Thymus (tissue), 11 donors: ENCODE data around the gene GPR141. TPM values are rescaled to one million over a fixed set of nuclear protein-coding genes. Genes with fewer than 3 reads are reported as not detected.
A peak's percentile ranks its signal among the peaks of the same experiment; 100 is the strongest.

Experiments
- DNase-seq, 9 donors: peaks; one replicate each; pipeline ENCODE4 v3.0.0-alpha.2; 2013; ENCODE audit warnings: low spot score in 9 of 9, low read depth in 6 of 9, missing footprints in 1 of 9
- H3K27ac ChIP-seq, 2 donors: one replicate each; pipeline ENCODE4 v1.5.1; 2013; ENCODE audit warnings: control low read depth in 1 of 2, low read depth in 1 of 2, low read length in 1 of 2, mild to moderate bottlenecking in 1 of 2, moderate library complexity in 1 of 2
- H3K27me3 ChIP-seq, 2 donors: one replicate each; pipeline ENCODE4 v1.5.1; 2013; ENCODE audit warnings: low read length in 1 of 2; ENCODE audit not compliant: control insufficient read depth in 2 of 2, insufficient read depth in 1 of 2
- H3K36me3 ChIP-seq, 2 donors: one replicate each; pipeline ENCODE4 v1.5.1; 2013; ENCODE audit warnings: low read length in 1 of 2, mild to moderate bottlenecking in 1 of 2, moderate library complexity in 1 of 2; ENCODE audit not compliant: control insufficient read depth in 2 of 2, insufficient read depth in 2 of 2
- H3K4me1 ChIP-seq, 2 donors: one replicate each; pipeline ENCODE4 v1.5.1; 2013; ENCODE audit warnings: low read length in 2 of 2; ENCODE audit not compliant: control insufficient read depth in 2 of 2, insufficient read depth in 2 of 2
- H3K4me3 ChIP-seq, 2 donors: one replicate each; pipeline ENCODE4 v1.5.1; 2013; ENCODE audit warnings: low read length in 2 of 2, control low read depth in 1 of 2, mild to moderate bottlenecking in 1 of 2
- H3K9me3 ChIP-seq, 2 donors: one replicate each; pipeline ENCODE4 v1.5.1; 2013; ENCODE audit warnings: low read length in 1 of 2, mild to moderate bottlenecking in 1 of 2; ENCODE audit not compliant: control insufficient read depth in 2 of 2, insufficient read depth in 1 of 2
- WGBS: extraction: QIAGEN DNeasy Blood & Tissue Kit; methylation state at CpG from one replicate; pipeline ENCODE4 v1.1.7; 2013; 5-methylcytosine and 5-hydroxymethylcytosine counted together
- polyA plus RNA-seq: library from polyadenylated mRNA; stranded (reverse); fragments of 200-250 nt; gene quantifications from one replicate; pipeline ENCODE4 v1.2.3, GENCODE V29; 2013
- total RNA-seq: library from RNA; stranded (reverse); fragments of 120-200 nt; gene quantifications from one replicate; pipeline ENCODE4 v1.2.4, GENCODE V29; 2013
- donor health status: healthy.

The GPR141 gene
- total and polyA plus RNA-seq, 2 donors, result 0.66 to 5.1 TPM

- no peak for DNase-seq
- whole genome bisulfite sequencing, result 98% methylated on average over 7 of the region's 7 CpGs
- H3K4me1 ChIP-seq, result no peaks in the 10 kb centered on the region
Measured at GRCh38 chr7:37740398-37740797, 56.8 kb downstream of the GPR141 start.

DNA sequence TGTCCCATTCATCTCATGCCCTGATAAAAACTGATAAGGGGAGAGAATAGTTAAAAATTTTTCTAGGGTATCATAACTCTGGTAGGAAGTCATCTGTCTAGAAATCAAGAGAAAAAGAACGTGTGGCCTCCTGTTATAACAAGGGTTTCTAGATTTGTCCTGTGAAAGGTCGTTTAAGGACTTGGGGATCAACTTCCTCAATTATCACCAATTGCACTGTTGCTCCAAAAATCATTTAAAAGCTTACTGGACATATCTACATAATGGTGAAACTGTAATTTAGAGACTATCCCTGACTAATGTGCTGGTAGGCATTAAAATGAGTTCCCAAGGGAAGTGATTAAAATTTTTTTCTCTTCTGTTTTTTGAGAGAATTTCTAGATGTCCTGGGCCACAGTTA is 58.2 kb downstream of the GPR141 start:
- Histone ChIP-seq H3K9me3 (no peaks in the 10 kb centered on the region), H3K27ac (no peak overlapping the region), H3K4me1 (no peaks in the 10 kb centered on the region), H3K36me3 (no peaks in the 10 kb centered on the region), H3K4me3 (no peak overlapping the region), H3K27me3 (no peaks in the 10 kb centered on the region)
- WGBS, result 29% methylated on average over 2 of the region's 2 CpGs
- DNase-seq, result no peak

More at GRCh38 chr7:37740398-37740797, 56.8 kb downstream of the GPR141 start:
- H3K27me3 ChIP-seq, result no peaks in the 10 kb centered on the region
- no peak overlapping the region for H3K27ac ChIP-seq
- H3K36me3 ChIP-seq, result no peaks in the 10 kb centered on the region
- no peak overlapping the region for H3K4me3 ChIP-seq
- H3K9me3 ChIP-seq, result no peaks in the 10 kb centered on the region

DNA sequence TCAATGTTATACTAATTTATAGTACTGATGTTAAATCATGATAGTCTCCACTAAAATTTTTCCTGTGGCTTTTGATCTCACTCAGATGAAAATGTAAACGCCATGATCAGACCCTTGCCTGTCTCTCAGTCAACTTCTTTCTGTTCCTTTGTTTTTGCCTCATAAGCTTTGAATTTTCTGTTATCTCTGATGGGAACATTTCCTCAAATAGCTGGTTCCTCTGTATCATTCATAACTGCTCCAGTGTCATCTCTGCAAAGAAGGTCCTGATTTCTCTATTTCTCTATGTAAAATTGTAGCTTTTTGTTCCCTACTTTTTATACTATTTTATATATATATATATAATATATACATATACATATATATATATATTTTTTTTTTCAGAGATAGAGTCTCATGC is 67.5 kb downstream of the GPR141 start:
- H3K4me3 ChIP-seq, result no peak overlapping the region
- H3K9me3 ChIP-seq, result no peaks in the 10 kb centered on the region
- no peaks in the 10 kb centered on the region for H3K27me3 ChIP-seq
- H3K36me3 ChIP-seq, result no peaks in the 10 kb centered on the region
- DNase-seq, result no peak
- no peak overlapping the region for H3K27ac ChIP-seq
- no peaks in the 10 kb centered on the region for H3K4me1 ChIP-seq
- WGBS, result 62% methylated on average over 1 of the region's 1 CpG

DNA sequence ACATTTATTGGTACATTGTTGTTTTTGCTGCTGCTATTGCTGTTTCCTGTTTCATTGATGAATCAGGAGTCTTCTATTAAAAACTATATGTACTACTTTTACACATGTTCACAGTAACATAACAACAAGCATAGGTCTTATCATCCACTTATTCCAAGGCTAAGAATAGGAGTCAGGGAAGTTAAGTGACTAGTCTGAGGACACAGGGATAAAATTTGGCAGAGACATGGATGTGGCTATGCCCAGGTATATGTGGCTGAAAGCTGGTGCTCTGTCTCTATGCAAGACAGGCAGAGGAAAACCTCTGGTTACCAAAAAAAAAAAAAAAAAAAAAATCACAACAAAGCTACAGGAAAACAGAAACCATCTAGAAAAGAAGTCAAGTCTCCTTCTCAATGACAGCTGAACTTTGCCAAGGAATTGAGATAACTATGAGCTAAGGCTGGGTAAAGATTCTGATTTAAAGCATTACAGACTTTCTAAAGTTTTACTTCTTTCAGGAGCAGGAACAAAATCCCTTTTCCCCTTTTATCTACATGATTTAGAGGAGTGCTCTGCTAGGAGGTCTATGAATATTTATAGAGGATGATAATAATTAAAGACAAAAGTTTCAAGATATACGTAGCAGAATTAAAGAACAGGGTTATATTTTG is 70.0 kb downstream of the GPR141 start:
- WGBS, result 45% methylated on average over 1 of the region's 1 CpG

DNA sequence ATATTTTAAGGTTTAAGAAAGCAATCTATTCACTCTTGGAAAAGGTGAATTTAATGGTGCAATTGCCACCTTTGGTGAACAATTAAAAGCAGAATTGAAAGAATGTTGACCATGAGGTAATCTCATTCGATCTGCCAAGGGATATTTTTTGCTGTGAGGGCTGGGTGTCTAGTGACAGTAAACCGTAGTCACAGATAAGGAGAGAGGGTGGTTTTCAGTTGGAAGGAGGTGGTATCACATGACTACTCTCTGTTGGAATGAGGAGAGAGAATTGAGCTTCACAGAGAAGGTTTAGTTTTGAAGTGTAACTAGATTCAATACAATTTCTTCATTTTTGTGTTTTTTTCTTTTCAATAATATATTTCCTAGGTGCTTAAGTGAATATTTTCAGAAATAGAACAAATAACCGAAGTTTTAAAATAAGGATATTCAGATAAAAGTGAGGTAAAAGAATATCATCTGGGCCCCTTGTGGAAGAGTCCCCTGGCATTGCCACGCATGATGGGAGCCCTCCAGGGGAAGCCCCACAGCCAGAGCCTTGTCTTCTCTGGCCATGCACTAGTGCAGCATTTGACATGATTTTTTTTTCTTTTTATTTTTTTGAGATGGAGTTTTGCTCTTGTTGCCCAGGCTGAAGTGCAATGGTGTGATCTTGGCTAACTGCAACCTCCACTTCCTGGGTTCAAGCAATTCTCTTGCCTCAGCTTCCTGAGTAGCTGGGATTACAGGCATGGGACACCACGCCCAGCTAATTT is 73.4 kb downstream of the GPR141 start:
- DNase-seq, result no peak
- H3K4me3 ChIP-seq, result no peak overlapping the region
- no peaks in the 10 kb centered on the region for H3K4me1 ChIP-seq
- no peak overlapping the region for H3K27ac ChIP-seq
- WGBS, result 75% methylated on average over 5 of the region's 5 CpGs
- H3K36me3 ChIP-seq, result no peaks in the 10 kb centered on the region
- H3K27me3 ChIP-seq, result no peaks in the 10 kb centered on the region
- no peaks in the 10 kb centered on the region for H3K9me3 ChIP-seq

More for the DNA sequence above, 70.0 kb downstream of the GPR141 start:
- H3K27ac ChIP-seq, result no peak overlapping the region
- H3K27me3 ChIP-seq, result no peaks in the 10 kb centered on the region
- H3K36me3 ChIP-seq, result no peaks in the 10 kb centered on the region
- no peaks in the 10 kb centered on the region for H3K4me1 ChIP-seq
- no peaks in the 10 kb centered on the region for H3K9me3 ChIP-seq
- no peak for DNase-seq
- no peak overlapping the region for H3K4me3 ChIP-seq

DNA sequence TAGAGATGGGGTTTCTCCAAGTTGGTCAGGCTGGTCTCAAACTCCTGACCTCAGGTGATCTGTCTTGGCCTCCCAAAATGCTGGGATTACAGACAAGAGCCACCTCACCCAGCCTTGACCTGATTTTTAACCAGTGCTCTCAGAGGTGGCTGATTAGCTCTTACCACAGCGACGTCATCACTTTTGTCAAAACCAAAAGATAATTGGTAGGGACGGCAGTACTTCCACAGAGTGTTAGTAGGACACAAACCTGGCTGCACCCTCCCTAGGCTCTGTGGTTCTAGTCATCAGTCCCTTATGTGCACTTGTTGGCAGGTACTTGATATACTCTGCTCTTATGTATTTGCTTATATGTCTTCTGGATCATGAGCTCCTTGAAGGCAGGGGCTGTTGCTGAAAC is 74.0 kb downstream of the GPR141 start:
- H3K27me3 ChIP-seq, result no peaks in the 10 kb centered on the region
- no peak overlapping the region for H3K4me3 ChIP-seq
- WGBS, result 97% methylated on average over 3 of the region's 3 CpGs
- H3K36me3 ChIP-seq, result no peaks in the 10 kb centered on the region
- no peak overlapping the region for H3K27ac ChIP-seq
- H3K4me1 ChIP-seq, result no peaks in the 10 kb centered on the region
- H3K9me3 ChIP-seq, result no peaks in the 10 kb centered on the region
- DNase-seq, result no peak

DNA sequence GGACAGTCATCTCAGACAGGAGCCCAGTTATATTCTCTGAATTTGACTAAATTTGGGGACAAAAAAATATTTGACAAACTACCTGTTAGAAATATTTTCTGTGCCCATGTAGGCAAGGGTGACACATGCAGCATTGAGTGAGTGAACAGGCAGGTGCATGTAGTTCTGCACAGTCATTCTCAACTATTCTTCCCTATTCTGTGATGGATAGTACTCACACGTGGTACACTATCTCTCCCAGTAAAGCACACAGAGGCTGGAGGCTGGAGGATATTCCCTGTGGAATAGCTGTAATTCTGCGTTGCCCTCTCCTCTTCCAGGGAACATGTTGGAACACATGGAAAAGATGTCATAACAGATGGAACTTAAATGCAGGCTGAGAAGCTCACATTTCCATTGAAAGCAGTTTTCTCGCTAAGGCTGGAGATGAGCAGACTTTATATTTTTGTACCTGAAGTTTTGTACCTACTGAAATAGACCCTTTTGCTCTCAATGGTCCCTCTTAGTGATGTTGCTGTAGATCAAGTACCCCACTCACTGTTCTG is 75.0 kb downstream of the GPR141 start:
- H3K27me3 ChIP-seq, result no peaks in the 10 kb centered on the region
- H3K36me3 ChIP-seq, result no peaks in the 10 kb centered on the region
- no peaks in the 10 kb centered on the region for H3K9me3 ChIP-seq
- DNase-seq, result no peak
- no peak overlapping the region for H3K27ac ChIP-seq
- H3K4me1 ChIP-seq, result no peaks in the 10 kb centered on the region
- no peak overlapping the region for H3K4me3 ChIP-seq
- 69% methylated on average over 3 of the region's 3 CpGs for WGBS

DNA sequence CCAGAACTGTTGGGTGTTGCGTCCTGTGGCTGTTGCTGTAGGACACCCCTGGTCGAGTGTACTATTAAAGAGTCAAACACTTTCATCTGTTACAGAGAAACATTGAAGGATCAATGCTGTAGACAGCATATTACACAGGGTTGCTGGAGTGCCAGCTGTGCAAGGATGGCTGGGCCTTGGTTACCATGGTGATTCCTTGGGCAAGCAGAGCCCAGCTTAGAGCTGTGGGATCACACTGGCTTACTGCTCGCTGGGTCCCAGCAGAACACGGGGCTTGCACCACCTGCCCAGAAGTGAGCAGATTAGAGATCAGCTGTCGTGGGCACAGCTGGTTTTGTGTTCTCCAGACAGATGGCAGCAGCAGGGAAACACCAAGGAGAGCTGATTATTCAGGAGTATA is 76.0 kb downstream of the GPR141 start:
- 47% methylated on average over 5 of the region's 5 CpGs for WGBS
- peak in 1 of 9 donors; percentile 6 for DNase-seq
- H3K27ac ChIP-seq, result no peak overlapping the region
- no peaks in the 10 kb centered on the region for H3K27me3 ChIP-seq
- no peaks in the 10 kb centered on the region for H3K4me1 ChIP-seq
- H3K4me3 ChIP-seq, result no peak overlapping the region
- H3K36me3 ChIP-seq, result no peaks in the 10 kb centered on the region
- H3K9me3 ChIP-seq, result no peaks in the 10 kb centered on the region

DNA sequence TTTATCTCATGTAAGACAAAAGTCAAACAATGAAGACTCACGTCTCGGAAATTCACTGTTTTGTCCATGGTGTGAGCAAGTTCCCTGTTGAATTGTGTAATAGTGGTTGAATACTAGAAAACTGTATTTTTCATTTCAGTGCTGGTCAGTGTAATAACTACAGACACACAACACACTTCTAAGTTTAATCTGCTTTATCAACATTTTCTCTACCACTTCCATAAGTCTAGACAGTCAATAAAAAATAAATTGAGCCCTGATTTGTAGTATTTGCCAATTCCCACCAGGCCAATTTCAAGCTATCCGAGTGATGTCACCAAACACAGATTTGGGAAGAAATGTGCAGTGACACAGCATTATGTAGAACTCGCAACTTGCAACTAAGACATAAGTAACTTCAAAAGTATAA is 81.9 kb downstream of the GPR141 start:
- Histone ChIP-seq H3K9me3 (no peaks in the 10 kb centered on the region), H3K27ac (peak overlapping the region in 1 of 2 donors; percentile 39), H3K4me3 (no peak overlapping the region), H3K4me1 (peaks cover 0 to 6% of the 10 kb centered on the region in 2 donors), H3K27me3 (no peaks in the 10 kb centered on the region), H3K36me3 (no peaks in the 10 kb centered on the region)
- no peak for DNase-seq
- WGBS, result 96% methylated on average over 4 of the region's 4 CpGs
